ENCODE data around the gene EIF2S3B.

Gene EIF2S3B

GRCh38 chr12:10540776-10541205, 35.1 kb downstream of the EIF2S3B start:
- TF ChIP-seq CTCF (IDR thresholded peaks at IDR 0.05) = no peak
- Histone ChIP-seq H3K27ac (no peak overlapping the region), H3K36me3 (no peaks in the 10 kb centered on the region), H3K4me3 (no peak overlapping the region), H3K4me1 (no peaks in the 10 kb centered on the region), H3K27me3 (no peaks in the 10 kb centered on the region), H3K9me3 (no peaks in the 10 kb centered on the region)
- intact Hi-C loops (cut with DNase I; ENCODE audit: low total_unique reads) = no loop called here
- no peak for DNase-seq

GRCh38 chr12:10543499-10543898, 37.8 kb downstream of the EIF2S3B start:
- Histone ChIP-seq H3K9me3 (no peaks in the 10 kb centered on the region), H3K4me3 (no peak overlapping the region), H3K36me3 (no peaks in the 10 kb centered on the region), H3K27me3 (no peaks in the 10 kb centered on the region), H3K4me1 (no peaks in the 10 kb centered on the region), H3K27ac (no peak overlapping the region)
- no peak for DNase-seq
- TF ChIP-seq CTCF (IDR thresholded peaks at IDR 0.05) = no peak
- intact Hi-C loops (cut with DNase I; ENCODE audit: low total_unique reads) = no loop called here

GRCh38 chr12:10551375-10551774, 45.7 kb downstream of the EIF2S3B start:
- Histone ChIP-seq H3K9me3 (no peaks in the 10 kb centered on the region), H3K27me3 (no peaks in the 10 kb centered on the region), H3K36me3 (no peaks in the 10 kb centered on the region), H3K27ac (no peak overlapping the region), H3K4me3 (no peak overlapping the region), H3K4me1 (no peaks in the 10 kb centered on the region)
- TF ChIP-seq CTCF (IDR thresholded peaks at IDR 0.05) = no peak
- no peak for DNase-seq
- intact Hi-C loops (cut with DNase I; ENCODE audit: low total_unique reads) = no loop called here

- intact Hi-C loops (cut with DNase I; ENCODE audit: low total_unique reads) = no loop called here
- Histone ChIP-seq H3K4me1 (no peaks in the 10 kb centered on the region), H3K4me3 (no peak overlapping the region), H3K27ac (no peak overlapping the region), H3K9me3 (no peaks in the 10 kb centered on the region), H3K36me3 (no peaks in the 10 kb centered on the region), H3K27me3 (no peaks in the 10 kb centered on the region)
- DNase-seq = no peak
- TF ChIP-seq CTCF (IDR thresholded peaks at IDR 0.05) = no peak
These were observed 47.5 kb downstream of the EIF2S3B start for GRCh38 chr12:10553148-10553547.

GRCh38 chr12:10554228-10554755, 48.6 kb downstream of the EIF2S3B start:
- no peak for DNase-seq
- intact Hi-C loops (cut with DNase I; ENCODE audit: low total_unique reads) = no loop called here
- Histone ChIP-seq H3K9me3 (no peaks in the 10 kb centered on the region), H3K27me3 (no peaks in the 10 kb centered on the region), H3K27ac (no peak overlapping the region), H3K4me1 (no peaks in the 10 kb centered on the region), H3K4me3 (no peak overlapping the region), H3K36me3 (no peaks in the 10 kb centered on the region)
- no peak for TF ChIP-seq CTCF (IDR thresholded peaks at IDR 0.05)
